ENCODE data around the gene AOAH.

DNA sequence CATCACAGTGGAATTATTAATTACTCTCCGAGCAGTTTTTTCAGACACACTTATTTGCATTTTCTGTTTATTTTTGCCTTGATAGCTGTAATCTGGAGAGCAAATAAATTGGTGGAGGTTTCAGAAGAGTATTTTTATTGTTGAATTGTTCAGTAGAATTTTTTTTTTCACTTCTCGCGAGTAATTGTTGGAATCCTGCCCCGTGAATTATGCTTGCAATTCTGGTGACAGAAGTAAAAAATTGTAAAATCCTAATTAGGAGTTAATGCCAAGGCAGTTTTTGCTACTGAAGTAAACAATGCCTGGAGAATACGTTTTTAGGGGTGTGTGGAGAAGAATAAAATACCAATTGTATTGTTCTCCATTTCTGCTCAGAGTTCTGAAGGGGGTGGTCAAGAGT, 88.2 kb downstream of the AOAH start:
- TF ChIP-seq, protein P1, sequence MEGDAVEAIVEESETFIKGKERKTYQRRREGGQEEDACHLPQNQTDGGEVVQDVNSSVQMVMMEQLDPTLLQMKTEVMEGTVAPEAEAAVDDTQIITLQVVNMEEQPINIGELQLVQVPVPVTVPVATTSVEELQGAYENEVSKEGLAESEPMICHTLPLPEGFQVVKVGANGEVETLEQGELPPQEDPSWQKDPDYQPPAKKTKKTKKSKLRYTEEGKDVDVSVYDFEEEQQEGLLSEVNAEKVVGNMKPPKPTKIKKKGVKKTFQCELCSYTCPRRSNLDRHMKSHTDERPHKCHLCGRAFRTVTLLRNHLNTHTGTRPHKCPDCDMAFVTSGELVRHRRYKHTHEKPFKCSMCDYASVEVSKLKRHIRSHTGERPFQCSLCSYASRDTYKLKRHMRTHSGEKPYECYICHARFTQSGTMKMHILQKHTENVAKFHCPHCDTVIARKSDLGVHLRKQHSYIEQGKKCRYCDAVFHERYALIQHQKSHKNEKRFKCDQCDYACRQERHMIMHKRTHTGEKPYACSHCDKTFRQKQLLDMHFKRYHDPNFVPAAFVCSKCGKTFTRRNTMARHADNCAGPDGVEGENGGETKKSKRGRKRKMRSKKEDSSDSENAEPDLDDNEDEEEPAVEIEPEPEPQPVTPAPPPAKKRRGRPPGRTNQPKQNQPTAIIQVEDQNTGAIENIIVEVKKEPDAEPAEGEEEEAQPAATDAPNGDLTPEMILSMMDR (conservative IDR thresholded peaks at IDR 0.05; ENCODE audit: low read depth, low read length), result no peak
- TF ChIP-seq MXI1 (IDR thresholded peaks at IDR 0.05; ENCODE audit: borderline replicate concordance, low read depth, low read length), result no peak
- TF ChIP-seq RAD21 (IDR thresholded peaks at IDR 0.05; ENCODE audit: low read length), result no peak
- TF ChIP-seq, protein P2, sequence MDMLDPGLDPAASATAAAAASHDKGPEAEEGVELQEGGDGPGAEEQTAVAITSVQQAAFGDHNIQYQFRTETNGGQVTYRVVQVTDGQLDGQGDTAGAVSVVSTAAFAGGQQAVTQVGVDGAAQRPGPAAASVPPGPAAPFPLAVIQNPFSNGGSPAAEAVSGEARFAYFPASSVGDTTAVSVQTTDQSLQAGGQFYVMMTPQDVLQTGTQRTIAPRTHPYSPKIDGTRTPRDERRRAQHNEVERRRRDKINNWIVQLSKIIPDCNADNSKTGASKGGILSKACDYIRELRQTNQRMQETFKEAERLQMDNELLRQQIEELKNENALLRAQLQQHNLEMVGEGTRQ (IDR thresholded peaks at IDR 0.05; ENCODE audit: low read depth, low read length), result no peak
- no peak for TF ChIP-seq POLR2A (IDR thresholded peaks at IDR 0.05; ENCODE audit: low read depth, low read length)
- TF ChIP-seq SMC3 (IDR thresholded peaks at IDR 0.05; ENCODE audit: low read depth, low read length), result no peak
- TF ChIP-seq MAZ (IDR thresholded peaks at IDR 0.05; ENCODE audit: borderline replicate concordance, low read depth, low read length), result no peak

Measured in IMR-90 (cell line).